Superior temporal gyrus (tissue), 1 donor: Measurements from ENCODE around the gene BRWD1.

Experiments
- DNase-seq: peaks from one replicate; pipeline ENCODE4 v3.0.0-alpha.2; 2016; ENCODE audit errors: extremely low spot score

The BRWD1 gene

GRCh38 chr21:39134288-39134810 lies 179.1 kb downstream of the BRWD1 start:
- no peak for DNase-seq
